NB4 (cell line): Measurements from ENCODE around the gene ZBTB7B.
"Not testable (repeated sequence)": the region's sequence is repeated elsewhere in the genome, so short reads cannot be mapped to it uniquely, and the experiment has no call there.

Experiments used
- DNase-seq: peaks from one replicate; pipeline ENCODE4 v3.0.0; 2010; ENCODE audit warnings: low read depth
- H3K4me3 ChIP-seq: one replicate; pipeline ENCODE4 v1.5.1; 2011; ENCODE audit warnings: mild to moderate bottlenecking, low read depth, low read length, moderate library complexity
- MYC ChIP-seq: IDR thresholded peaks from 2 replicates; pipeline ENCODE4 v1.6.1; 2011; ENCODE audit warnings: low read depth, low read length
- POLR2A ChIP-seq: IDR thresholded peaks from 2 replicates; pipeline ENCODE4 v1.6.1; 2011; ENCODE audit warnings: mild to moderate bottlenecking; ENCODE audit not compliant: insufficient read length; ENCODE audit errors: extremely low read depth
- TF ChIP-seq, protein P1 (sequence below): IDR thresholded peaks from 2 replicates; pipeline ENCODE4 v1.6.1; 2011; ENCODE audit warnings: low read depth, low read length
- TF ChIP-seq, protein P2 (sequence below): IDR thresholded peaks from one replicate; pipeline ENCODE4 v1.5.1; 2012; ENCODE audit warnings: low read depth, low read length

The ZBTB7B gene

DNA sequence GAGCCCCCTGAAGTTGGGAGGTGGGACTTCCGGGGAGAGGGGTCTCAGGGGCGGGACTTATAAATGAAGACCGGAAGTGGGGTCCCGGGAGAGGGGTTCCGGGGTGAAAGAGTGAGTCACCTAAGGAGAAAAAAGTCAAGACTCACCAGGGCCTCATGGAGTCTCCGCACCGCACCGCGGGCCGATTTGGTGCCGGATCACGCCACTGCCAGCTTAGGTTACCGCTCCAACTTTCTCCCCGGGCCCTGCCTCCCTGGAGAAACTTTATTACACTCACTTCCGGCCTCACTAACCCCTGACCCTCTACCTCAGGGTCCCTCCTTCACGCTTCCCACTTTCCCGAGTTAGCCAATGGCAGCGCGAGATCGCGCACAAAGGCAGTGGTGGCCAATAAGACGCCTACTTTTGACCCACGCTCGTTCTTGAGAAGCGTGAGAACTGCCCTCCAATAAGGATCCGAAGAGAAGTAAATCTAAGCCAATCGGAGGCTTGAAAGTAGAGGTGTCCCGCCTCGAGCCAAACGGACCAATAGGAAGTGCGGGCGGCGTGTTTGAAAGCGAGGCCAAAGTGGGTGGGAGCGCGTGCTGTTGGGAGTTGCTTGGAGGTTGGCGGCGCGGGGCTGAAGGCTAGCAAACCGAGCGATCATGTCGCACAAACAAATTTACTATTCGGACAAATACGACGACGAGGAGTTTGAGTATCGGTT lies 28.3 kb upstream of the ZBTB7B start, which contains the start of gene CKS1B:
TSS of gene CKS1B (plus strand) at position 580 of the 706 bp plus-strand sequence. CDS start at position 645, 65 bp downstream.
- DNase-seq: peak; percentile 99
- no peak; the same call in none of the 2 replicates for TF ChIP-seq MYC
- TF ChIP-seq, protein P1, sequence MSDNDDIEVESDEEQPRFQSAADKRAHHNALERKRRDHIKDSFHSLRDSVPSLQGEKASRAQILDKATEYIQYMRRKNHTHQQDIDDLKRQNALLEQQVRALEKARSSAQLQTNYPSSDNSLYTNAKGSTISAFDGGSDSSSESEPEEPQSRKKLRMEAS: peak; percentile 70; the same call in 1 of the 2 replicates
- H3K4me3 ChIP-seq: peak within 1 kb of the TSS; percentile 95

DNA sequence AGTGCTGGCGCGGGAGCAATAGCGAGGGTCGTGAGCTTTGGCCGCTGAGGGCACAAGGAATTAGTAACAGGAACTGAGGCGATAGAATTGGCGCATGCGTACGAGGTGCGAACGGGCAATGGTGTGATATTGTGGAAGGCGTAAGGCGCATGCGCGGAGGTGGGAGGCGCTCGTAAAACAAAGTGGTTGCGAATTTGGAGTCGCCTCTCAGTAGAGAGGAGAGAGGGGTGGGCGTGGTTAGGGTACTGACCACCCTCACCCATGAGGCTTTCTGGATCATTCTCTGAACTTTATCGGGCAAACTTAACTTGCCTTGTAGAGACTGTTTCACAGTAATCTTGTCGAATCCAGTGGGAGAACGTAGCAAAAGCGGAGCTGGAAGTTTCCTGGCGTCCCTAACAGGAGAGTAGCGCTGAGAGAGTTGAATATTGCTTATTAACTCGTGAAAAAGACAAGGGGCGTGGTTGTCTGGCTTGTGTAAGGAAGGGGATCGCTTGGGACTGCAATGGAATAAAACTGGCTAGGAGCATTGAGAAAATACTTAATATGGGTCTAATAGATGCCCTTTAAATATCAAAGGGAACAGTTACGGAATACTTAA lies 27.7 kb upstream of the ZBTB7B start:
- DNase-seq: peak; percentile 96
- TF ChIP-seq, protein P1: peak; percentile 68; the same call in 1 of the 2 replicates
- TF ChIP-seq POLR2A (peak; percentile 82), MYC (peak; percentile 85)
- TF ChIP-seq, protein P2, sequence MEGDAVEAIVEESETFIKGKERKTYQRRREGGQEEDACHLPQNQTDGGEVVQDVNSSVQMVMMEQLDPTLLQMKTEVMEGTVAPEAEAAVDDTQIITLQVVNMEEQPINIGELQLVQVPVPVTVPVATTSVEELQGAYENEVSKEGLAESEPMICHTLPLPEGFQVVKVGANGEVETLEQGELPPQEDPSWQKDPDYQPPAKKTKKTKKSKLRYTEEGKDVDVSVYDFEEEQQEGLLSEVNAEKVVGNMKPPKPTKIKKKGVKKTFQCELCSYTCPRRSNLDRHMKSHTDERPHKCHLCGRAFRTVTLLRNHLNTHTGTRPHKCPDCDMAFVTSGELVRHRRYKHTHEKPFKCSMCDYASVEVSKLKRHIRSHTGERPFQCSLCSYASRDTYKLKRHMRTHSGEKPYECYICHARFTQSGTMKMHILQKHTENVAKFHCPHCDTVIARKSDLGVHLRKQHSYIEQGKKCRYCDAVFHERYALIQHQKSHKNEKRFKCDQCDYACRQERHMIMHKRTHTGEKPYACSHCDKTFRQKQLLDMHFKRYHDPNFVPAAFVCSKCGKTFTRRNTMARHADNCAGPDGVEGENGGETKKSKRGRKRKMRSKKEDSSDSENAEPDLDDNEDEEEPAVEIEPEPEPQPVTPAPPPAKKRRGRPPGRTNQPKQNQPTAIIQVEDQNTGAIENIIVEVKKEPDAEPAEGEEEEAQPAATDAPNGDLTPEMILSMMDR: no peak
- H3K4me3 ChIP-seq: peak overlapping the region; percentile 95

DNA sequence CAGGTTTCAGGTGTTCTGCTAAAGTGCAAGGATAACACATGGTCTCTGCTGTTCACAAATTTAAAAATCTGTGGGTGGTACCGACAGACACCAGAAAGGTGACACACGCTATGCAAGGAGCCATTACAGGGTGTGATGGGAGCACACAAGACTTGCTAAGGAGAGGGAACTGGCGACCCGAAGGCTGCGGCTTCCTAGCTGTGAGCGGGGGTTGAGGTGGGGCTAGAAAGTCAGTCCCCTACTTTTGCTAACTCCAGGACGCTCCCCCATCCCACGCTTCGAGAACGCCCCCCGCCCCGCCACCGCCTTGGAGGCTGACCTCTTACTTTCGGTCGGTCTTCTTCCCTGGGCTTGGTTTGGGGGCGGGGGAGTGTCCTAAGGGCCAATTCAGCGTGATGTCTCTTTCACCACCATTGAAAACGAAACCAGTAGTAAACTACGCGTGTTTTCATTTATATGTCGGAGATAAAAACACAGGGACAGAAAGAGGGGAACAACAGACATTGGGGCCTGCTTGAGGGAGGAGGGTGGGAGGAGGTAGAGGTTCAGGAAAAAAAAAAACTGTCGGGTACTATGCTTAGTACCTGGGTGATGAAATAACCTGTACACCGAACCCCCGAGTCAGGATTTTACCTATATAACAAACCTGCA lies 27.1 kb upstream of the ZBTB7B start:
- DNase-seq: peak; percentile 78
- TF ChIP-seq POLR2A (peak; percentile 10), MYC (0 out of 2 replicates have a peak, but pooled peaks have one; percentile 7)
- TF ChIP-seq, protein P1: peak; percentile 26; the same call in 1 of the 2 replicates
- TF ChIP-seq, protein P2: no peak

DNA sequence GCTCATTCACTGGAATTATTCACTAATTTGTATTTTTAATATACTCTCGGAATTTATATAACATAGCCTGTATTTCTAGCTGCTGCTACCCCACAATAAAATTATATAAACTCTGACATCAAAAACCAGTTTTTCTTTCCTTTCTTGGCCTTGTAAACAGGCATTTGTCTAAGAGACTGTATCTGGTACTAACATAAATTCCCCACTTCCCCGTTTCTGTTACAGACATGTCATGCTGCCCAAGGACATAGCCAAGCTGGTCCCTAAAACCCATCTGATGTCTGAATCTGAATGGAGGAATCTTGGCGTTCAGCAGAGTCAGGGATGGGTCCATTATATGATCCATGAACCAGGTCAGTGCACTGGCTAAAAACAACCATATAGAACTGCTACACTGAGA lies 24.8 kb upstream of the ZBTB7B start:
- DNase-seq: not testable (repeated sequence)
- peak overlapping the region; percentile 25 for H3K4me3 ChIP-seq

More for the DNA sequence above, 27.1 kb upstream of the ZBTB7B start:
- peak overlapping the region; percentile 95 for H3K4me3 ChIP-seq

DNA sequence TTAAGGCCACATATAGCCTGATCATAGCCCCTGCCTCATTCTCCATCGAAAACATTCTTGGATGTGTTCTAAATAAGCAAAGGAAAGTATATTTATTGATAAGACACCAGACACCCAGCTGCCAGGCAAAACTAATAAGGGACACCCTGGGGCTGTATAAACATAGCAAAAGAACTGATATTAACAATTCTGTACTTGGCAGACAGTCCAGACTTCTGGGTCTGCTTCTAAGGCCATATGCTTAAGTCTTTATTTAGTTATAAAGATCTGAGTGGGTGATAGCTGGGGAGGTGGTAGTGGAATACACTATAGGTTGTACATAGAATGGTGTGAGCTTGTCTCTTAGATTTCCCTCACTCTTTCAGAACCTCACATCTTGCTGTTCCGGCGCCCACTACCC lies 24.2 kb upstream of the ZBTB7B start:
- no peak for TF ChIP-seq POLR2A
- TF ChIP-seq, protein P2: no peak
- TF ChIP-seq, protein P1: no peak
- no peak for TF ChIP-seq MYC
- H3K4me3 ChIP-seq: no peak overlapping the region
- no peak for DNase-seq

DNA sequence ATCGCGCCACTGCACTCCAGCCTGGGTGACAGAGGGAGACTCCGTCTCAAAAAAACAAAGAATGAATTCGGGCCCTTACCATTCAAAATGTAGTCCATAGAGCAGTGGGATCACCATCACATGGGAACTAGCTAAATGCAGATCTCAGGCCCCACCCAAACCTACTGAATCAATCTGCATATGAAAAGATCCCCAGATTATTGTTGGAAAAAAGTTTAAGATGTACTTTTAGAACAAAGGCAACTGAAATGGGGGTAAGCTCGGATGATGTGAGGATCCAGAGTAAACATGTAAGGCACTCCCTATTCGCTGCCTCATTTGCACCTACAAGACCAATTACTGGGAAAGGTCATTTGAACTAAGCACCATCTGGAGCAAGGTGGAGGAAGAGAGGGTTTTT lies 20.3 kb upstream of the ZBTB7B start:
- TF ChIP-seq MYC: no peak
- TF ChIP-seq, protein P1: no peak
- no peak for TF ChIP-seq POLR2A
- TF ChIP-seq, protein P2: no peak
- no peak for DNase-seq
- peak overlapping the region; percentile 81 for H3K4me3 ChIP-seq
